Measurements from ENCODE around the gene NUF2. TPM values are rescaled to one million over a fixed set of nuclear protein-coding genes. Genes with fewer than 3 reads are reported as not detected.

Gene NUF2
- 25.2 and 30.7 TPM in 2 replicates for total RNA-seq (2021)
- long read RNA-seq, transcript NUF2-201 (14 exons, 1,969 nt), result major isoform, 26 of 98 reads
- long read RNA-seq, transcript NUF2-202 (14 exons, 1,842 nt), result minor isoform, 11 of 98 reads
- long read RNA-seq, partial matches to known transcripts, result 44 of 98 reads
- long read RNA-seq, other reads (novel, unspliced or antisense), result 16 of 98 reads

- Histone ChIP-seq H4K5ac (ENCODE audit: insufficient read length, low read depth, low read length) (peak within 1 kb of the TSS; percentile 63), H3K27ac (ENCODE audit: insufficient read length, low read depth, low read length) (peak within 1 kb of the TSS; percentile 71), H3K9me3 (ENCODE audit: control insufficient read depth, low read depth, low read length) (no peaks in the 10 kb centered on the region), H3K4ac (ENCODE audit: low read depth, low read length) (no peak within 1 kb of the TSS), H3K4me1 (ENCODE audit: insufficient read depth, low read length) (no peaks in the 10 kb centered on the region), H4K20me1 (ENCODE audit: control insufficient read depth, insufficient read depth, insufficient read length) (no peaks in the 10 kb centered on the region), H2AFZ (ENCODE audit: low read length) (peak within 1 kb of the TSS; percentile 26), H3K23me2 (ENCODE audit: insufficient read length, low read depth, low read length, poor library complexity, severe bottlenecking) (peaks cover 2% of the 10 kb centered on the region), H3K79me1 (ENCODE audit: insufficient read depth, low read depth, low read length, poor library complexity, severe bottlenecking) (peaks cover 4% of the 10 kb centered on the region), H3K79me2 (ENCODE audit: insufficient read depth, low read length) (0 out of 2 replicates have a peak, but pooled peaks cover 3% of the 10 kb centered on the region), H2BK120ac (ENCODE audit: low read depth, low read length, poor library complexity, severe bottlenecking) (no peak within 1 kb of the TSS), H2BK20ac (ENCODE audit: low read depth, low read length, poor library complexity, severe bottlenecking) (no peak within 1 kb of the TSS), H3K27me3 (ENCODE audit: insufficient read depth, low read length) (no peaks in the 10 kb centered on the region), H3K4me2 (ENCODE audit: insufficient read depth, insufficient read length, low read length) (peak within 1 kb of the TSS; percentile 90), H3K14ac (ENCODE audit: insufficient read depth, low read length) (peak within 1 kb of the TSS; percentile 18; the same call in 1 of the 2 replicates), H3K18ac (ENCODE audit: insufficient read length, low read depth, low read length) (peak within 1 kb of the TSS; percentile 21), H2BK12ac (ENCODE audit: insufficient read length, low read depth, low read length) (no peak within 1 kb of the TSS), H3K56ac (ENCODE audit: insufficient read length, low read depth, low read length) (no peak within 1 kb of the TSS), H3K9ac (ENCODE audit: extremely low read depth, insufficient read length, low read length) (peak within 1 kb of the TSS; percentile 95), H3K23ac (ENCODE audit: insufficient read length, low read depth, low read length) (no peak within 1 kb of the TSS), H4K91ac (ENCODE audit: insufficient read length, low read depth, low read length) (no peak within 1 kb of the TSS), H3T11ph (ENCODE audit: low read length) (no peak within 1 kb of the TSS), H2BK15ac (ENCODE audit: low read depth, low read length) (no peak within 1 kb of the TSS), H2BK5ac (ENCODE audit: insufficient read length, low read length) (peak within 1 kb of the TSS; percentile 23), H4K8ac (replicated peaks; ENCODE audit: insufficient read length, low read depth, low read length) (no peak within 1 kb of the TSS), H2AK5ac (ENCODE audit: insufficient read length, low read length) (no peak within 1 kb of the TSS)
- Mint-ChIP-seq H3K4me1 (peaks cover 7 to 8% of the 10 kb centered on the region in 2 experiments), H3K9me3 (no peaks in the 10 kb centered on the region; a peak in 1 of 5 replicates), H3K36me3 (ENCODE audit: insufficient read depth in 1 of 3, low read depth in 3 of 3) (peaks cover 0 to 4% (median 3%) of the 10 kb centered on the region in 3 experiments; a peak in 2 of 7 replicates), H3K27ac (peak within 1 kb of the TSS; percentile 91 to 99 (median 99)), H3K4me3 (peak within 1 kb of the TSS; percentile 83 to 97), H3K27me3 (ENCODE audit: low read depth) (no peaks in the 10 kb centered on the region)
- no CpG with 5 or more reads among the region's 58 CpGs for WGBS (ENCODE audit: extremely low coverage, insufficient read length, low lambda C conversion rate)
- peak; percentile 98 for DNase-seq
- TF ChIP-seq CTCF (conservative IDR thresholded peaks at IDR 0.05), result no peak
Observed at GRCh38 chr1:163321311-163322305, at the start of gene NUF2. Gene NUF2 (plus strand): TSS chr1:163321954. CDS start chr1:163326052, 4,098 bp downstream.

Data from H9 (cell line).